Uterus (tissue), 4 donors: ENCODE results near the gene SLC34A3. TPM values are rescaled to one million over a fixed set of nuclear protein-coding genes. Genes with fewer than 3 reads are reported as not detected.

ENCODE experiments used
- DNase-seq, 2 donors: peaks; one replicate each; pipeline ENCODE4 v3.0.0-alpha.2; 2019 to 2020
- H3K27ac ChIP-seq, 2 donors: fragments of 200-600 bp; sonication (generic); 1 replicate in 1 of 2; 2 replicates in 1 of 2; pipeline ENCODE4 v1.5.1; 2016 to 2018
- H3K27me3 ChIP-seq, 2 donors: fragments of 200-600 bp; sonication (generic); one replicate each; pipeline ENCODE4 v1.5.1; 2018 to 2019; ENCODE audit warnings: control low read depth in 1 of 2
- H3K36me3 ChIP-seq, 2 donors: fragments of 200-600 bp; sonication (generic); one replicate each; pipeline ENCODE4 v1.5.1; 2019; ENCODE audit warnings: control low read depth in 1 of 2
- H3K4me1 ChIP-seq, 2 donors: fragments of 200-600 bp; sonication (generic); one replicate each; pipeline ENCODE4 v1.5.1; 2018 to 2019; ENCODE audit warnings: control low read depth in 1 of 2
- H3K4me3 ChIP-seq, 2 donors: fragments of 200-600 bp; sonication (generic); 1 replicate in 1 of 2; 2 replicates in 1 of 2; pipeline ENCODE4 v1.5.1; 2018 to 2019; ENCODE audit warnings: mild to moderate bottlenecking in 1 of 2
- H3K9me3 ChIP-seq, 2 donors: fragments of 200-600 bp; sonication (generic); one replicate each; pipeline ENCODE4 v1.5.1; 2019; ENCODE audit warnings: control low read depth in 1 of 2
- CTCF ChIP-seq, 4 experiments: fragments of 200-600 bp in 2 of 4; fragments of 450-650 bp in 2 of 4; sonication (generic) in 2 of 4; IDR thresholded peaks; one replicate each; pipeline ENCODE4 v1.5.1; 2016 to 2019; ENCODE audit warnings: antibody characterized with exemption in 4 of 4, mild to moderate bottlenecking in 2 of 4, moderate library complexity in 1 of 4
- POLR2A ChIP-seq, 2 donors: fragments of 450-650 bp; IDR thresholded peaks; one replicate each; pipeline ENCODE4 v1.6.1; 2016; ENCODE audit warnings: antibody characterized with exemption in 2 of 2, mild to moderate bottlenecking in 1 of 2, moderate library complexity in 1 of 2
- intact Hi-C: fragments of 100-400 bp; cut with DNase I; formaldehyde crosslinking; loops from one replicate; pipeline ENCODE4 v1.15.1; 2023; ENCODE audit warnings: low total_unique reads
- total RNA-seq, 4 donors: library from RNA; depleted of rRNA in 3 of 4; stranded (reverse); fragments of >200 nt in 3 of 4; gene quantifications; one replicate each; pipeline versions ENCODE4 v1.1.0 to v1.2.4, GENCODE V29; 2014 to 2023
- donor health status: DM: yes; HTN: yes; CAD: no.

Gene SLC34A3
- total RNA-seq, 4 donors from 2014 or later: 0.48 TPM; not detected in 3

GRCh38 chr9:137272241-137273094 is 41.8 kb downstream of the SLC34A3 start:
- intact Hi-C loops: no loop called here

GRCh38 chr9:137273095-137273490 is 42.4 kb downstream of the SLC34A3 start:
- no peaks in the 10 kb centered on the region for H3K36me3 ChIP-seq
- DNase-seq: no peak
- intact Hi-C loops: no loop called here

More at GRCh38 chr9:137272241-137273094, 41.8 kb downstream of the SLC34A3 start:
- no peak for DNase-seq
- peaks cover 0 to 10% of the 10 kb centered on the region in 2 donors for H3K4me1 ChIP-seq
- no peaks in the 10 kb centered on the region for H3K27me3 ChIP-seq
- H3K27ac ChIP-seq: no peak overlapping the region
- no peaks in the 10 kb centered on the region for H3K36me3 ChIP-seq
- no peak overlapping the region for H3K4me3 ChIP-seq
- TF ChIP-seq CTCF (IDR thresholded peaks at IDR 0.05): no peak
- no peak for TF ChIP-seq POLR2A (IDR thresholded peaks at IDR 0.05)
- H3K9me3 ChIP-seq: no peaks in the 10 kb centered on the region

GRCh38 chr9:137273611-137274320 is 43.1 kb downstream of the SLC34A3 start:
- peaks cover 0 to 10% of the 10 kb centered on the region in 2 donors for H3K4me1 ChIP-seq
- DNase-seq: no peak
- no peaks in the 10 kb centered on the region for H3K27me3 ChIP-seq
- no peak for TF ChIP-seq CTCF (IDR thresholded peaks at IDR 0.05)
- no peak for TF ChIP-seq POLR2A (IDR thresholded peaks at IDR 0.05)
- H3K36me3 ChIP-seq: no peaks in the 10 kb centered on the region
- H3K9me3 ChIP-seq: no peaks in the 10 kb centered on the region
- no peak overlapping the region for H3K27ac ChIP-seq
- H3K4me3 ChIP-seq: no peak overlapping the region
- intact Hi-C loops: no loop called here

More at GRCh38 chr9:137273095-137273490, 42.4 kb downstream of the SLC34A3 start:
- H3K27ac ChIP-seq: no peak overlapping the region
- no peak overlapping the region for H3K4me3 ChIP-seq
- H3K27me3 ChIP-seq: no peaks in the 10 kb centered on the region
- H3K9me3 ChIP-seq: no peaks in the 10 kb centered on the region
- peaks cover 0 to 10% of the 10 kb centered on the region in 2 donors for H3K4me1 ChIP-seq
- TF ChIP-seq CTCF (IDR thresholded peaks at IDR 0.05) (no peak), POLR2A (IDR thresholded peaks at IDR 0.05) (no peak)

GRCh38 chr9:137275203-137275587 is 44.5 kb downstream of the SLC34A3 start:
- no peak overlapping the region for H3K27ac ChIP-seq
- H3K4me1 ChIP-seq: peaks cover 0 to 10% of the 10 kb centered on the region in 2 donors
- no peaks in the 10 kb centered on the region for H3K27me3 ChIP-seq
- H3K4me3 ChIP-seq: no peak overlapping the region
- no peak for DNase-seq
- no peaks in the 10 kb centered on the region for H3K36me3 ChIP-seq
- intact Hi-C loops: no loop called here
- TF ChIP-seq POLR2A (IDR thresholded peaks at IDR 0.05) (no peak), CTCF (IDR thresholded peaks at IDR 0.05) (no peak)
- no peaks in the 10 kb centered on the region for H3K9me3 ChIP-seq
